ENCODE measurements around the gene NF1. TPM values are rescaled to one million over a fixed set of nuclear protein-coding genes. Genes with fewer than 3 reads are reported as not detected.

Gene NF1
- total and polyA plus RNA-seq, 2 of the 13 experiments (the other 11 are each of a cell fraction or from before 2014, with no cell fraction given), result 21.5 to 26.5 TPM

DNA sequence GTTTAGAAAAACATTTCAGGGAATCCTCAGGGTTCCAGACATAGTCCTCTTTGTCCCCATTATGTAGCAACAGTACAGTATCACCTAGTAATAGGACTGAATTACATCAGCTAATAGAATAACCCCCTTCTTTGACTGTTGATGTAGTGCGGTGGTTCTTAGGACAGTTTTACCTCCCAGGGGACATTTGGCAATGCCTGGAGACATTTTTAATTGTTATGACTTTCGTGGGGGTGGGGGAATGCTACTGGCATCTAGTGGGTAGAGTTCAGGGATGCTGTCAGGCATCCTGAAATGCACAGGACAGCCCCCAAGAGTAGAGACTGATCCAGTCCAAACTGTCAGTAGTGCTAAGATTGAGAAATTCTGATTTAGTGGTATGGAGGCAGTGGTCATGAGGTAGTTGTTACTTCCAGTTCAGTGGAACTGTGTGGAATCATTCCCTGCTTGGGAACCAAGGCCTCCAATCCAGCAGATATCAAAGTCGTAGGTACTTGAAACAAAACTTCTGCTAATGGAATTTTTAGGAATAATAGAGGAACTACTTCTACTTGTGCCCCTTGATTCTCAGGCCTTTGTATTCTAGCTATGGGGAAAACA, 20.3 kb downstream of the NF1 start:
- Histone ChIP-seq H3K4me2 (ENCODE audit: low read depth, low read length) (no peak overlapping the region), H3K9ac (ENCODE audit: insufficient read depth, low read depth, low read length) (no peak overlapping the region), H3K79me2 (ENCODE audit: insufficient read depth, low read length) (peaks cover 27% of the 10 kb centered on the region), H3K27me3 (ENCODE audit: control insufficient read depth in 1 of 2, insufficient read depth in 2 of 2, low read length in 2 of 2) (no peaks in the 10 kb centered on the region), H3K9me3 (ENCODE audit: low read length) (no peaks in the 10 kb centered on the region), H2AFZ (ENCODE audit: low read length) (no peak overlapping the region), H3K4me3 (replicated peaks in 1 of 3; ENCODE audit: insufficient read depth in 1 of 3, low read depth in 2 of 3, low read length in 3 of 3) (no peak overlapping the region), H3K36me3 (replicated peaks in 1 of 2; ENCODE audit: control insufficient read depth in 1 of 2, insufficient read depth in 2 of 2, low read length in 2 of 2) (no peaks in the 10 kb centered on the region), H3K4me1 (ENCODE audit: insufficient read depth, low read length) (peaks cover 16% of the 10 kb centered on the region), H3K27ac (ENCODE audit: extremely low read length, insufficient read depth, low read length) (no peak overlapping the region), H4K20me1 (ENCODE audit: insufficient read depth, low read length) (no peaks in the 10 kb centered on the region)
- DNase-seq (ENCODE audit: low spot score) (no peak), FAIRE-seq (no peak), ATAC-seq (no peak)
- TF ChIP-seq HNRNPK (IDR thresholded peaks at IDR 0.05; ENCODE audit: low read depth, low read length, poor library complexity, severe bottlenecking) (no peak), ZNF24 (IDR thresholded peaks at IDR 0.05) (no peak), ZNF256 (CRISPR knock-in tag; conservative IDR thresholded peaks at IDR 0.05) (no peak), ZNF878 (CRISPR knock-in tag; IDR thresholded peaks at IDR 0.05) (no peak), ZNF136 (CRISPR knock-in tag; IDR thresholded peaks at IDR 0.05; ENCODE audit: low read depth) (no peak), CAMTA2 (CRISPR knock-in tag; IDR thresholded peaks at IDR 0.05; ENCODE audit: borderline replicate concordance) (no peak), KDM1A (CRISPR knock-in tag; IDR thresholded peaks at IDR 0.05) (no peak)
- TF ChIP-seq, protein P1, sequence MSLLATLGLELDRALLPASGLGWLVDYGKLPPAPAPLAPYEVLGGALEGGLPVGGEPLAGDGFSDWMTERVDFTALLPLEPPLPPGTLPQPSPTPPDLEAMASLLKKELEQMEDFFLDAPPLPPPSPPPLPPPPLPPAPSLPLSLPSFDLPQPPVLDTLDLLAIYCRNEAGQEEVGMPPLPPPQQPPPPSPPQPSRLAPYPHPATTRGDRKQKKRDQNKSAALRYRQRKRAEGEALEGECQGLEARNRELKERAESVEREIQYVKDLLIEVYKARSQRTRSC (CRISPR knock-in tag; IDR thresholded peaks at IDR 0.05; ENCODE audit: low read depth), result no peak
- TF ChIP-seq, protein P2, sequence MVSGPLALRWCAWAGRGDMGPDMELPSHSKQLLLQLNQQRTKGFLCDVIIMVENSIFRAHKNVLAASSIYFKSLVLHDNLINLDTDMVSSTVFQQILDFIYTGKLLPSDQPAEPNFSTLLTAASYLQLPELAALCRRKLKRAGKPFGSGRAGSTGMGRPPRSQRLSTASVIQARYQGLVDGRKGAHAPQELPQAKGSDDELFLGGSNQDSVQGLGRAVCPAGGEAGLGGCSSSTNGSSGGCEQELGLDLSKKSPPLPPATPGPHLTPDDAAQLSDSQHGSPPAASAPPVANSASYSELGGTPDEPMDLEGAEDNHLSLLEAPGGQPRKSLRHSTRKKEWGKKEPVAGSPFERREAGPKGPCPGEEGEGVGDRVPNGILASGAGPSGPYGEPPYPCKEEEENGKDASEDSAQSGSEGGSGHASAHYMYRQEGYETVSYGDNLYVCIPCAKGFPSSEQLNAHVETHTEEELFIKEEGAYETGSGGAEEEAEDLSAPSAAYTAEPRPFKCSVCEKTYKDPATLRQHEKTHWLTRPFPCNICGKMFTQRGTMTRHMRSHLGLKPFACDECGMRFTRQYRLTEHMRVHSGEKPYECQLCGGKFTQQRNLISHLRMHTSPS (CRISPR knock-in tag; IDR thresholded peaks at IDR 0.05; ENCODE audit: low read depth), result no peak
- 96% methylated on average over 3 of the region's 3 CpGs for WGBS (ENCODE audit: low lambda C conversion rate)
- in situ Hi-C loops (cut with HindIII; ENCODE audit: extremely low pct_ligation_motif_present, low pct_unique_long_range_greater_than_20kb) (no loop called here), intact Hi-C loops (cut with micrococcal nuclease; ENCODE audit: unreplicated experiment) (no loop called here)
- ChIA-PET CTCF (ENCODE audit: low intra/inter-chr PET ratio, low total read pairs) (no interaction called here), POLR2A (interaction anchor here (1.2 kb wide), 1 partner anchor 20 kb away, joined by 3 read pairs; the partner anchor contains the start of gene NF1)
- no TSS peak for BruUV-seq (replicated peaks)
